Effector memory CD4-positive, alpha-beta T cell (primary cell): Measurements from ENCODE around the gene KCNMB2.

ENCODE experiments used
- DNase-seq, 3 donors: peaks; one replicate each; pipeline ENCODE4 v3.0.0-alpha.2; 2020
- H3K27ac ChIP-seq: 2 replicates; pipeline ENCODE4 v1.7.0; 2013; ENCODE audit warnings: mild to moderate bottlenecking, low read length, moderate library complexity; ENCODE audit not compliant: insufficient read depth, poor library complexity, severe bottlenecking
- H3K27me3 ChIP-seq: replicated peaks from 2 replicates; pipeline ENCODE4 v1.7.0; 2013; ENCODE audit warnings: mild to moderate bottlenecking, low read length; ENCODE audit not compliant: insufficient read depth, control insufficient read depth, poor library complexity, severe bottlenecking
- H3K36me3 ChIP-seq: 2 replicates; pipeline ENCODE4 v1.7.0; 2013; ENCODE audit warnings: mild to moderate bottlenecking, low read length, moderate library complexity; ENCODE audit not compliant: control insufficient read depth, insufficient read depth
- H3K4me1 ChIP-seq: 2 replicates; pipeline ENCODE4 v1.7.0; 2013; ENCODE audit warnings: low read length, mild to moderate bottlenecking; ENCODE audit not compliant: control insufficient read depth, insufficient read depth, poor library complexity, severe bottlenecking
- H3K4me3 ChIP-seq: 2 replicates; pipeline ENCODE4 v1.7.0; 2013; ENCODE audit warnings: low read length, low read depth, mild to moderate bottlenecking; ENCODE audit not compliant: insufficient read depth, poor library complexity, severe bottlenecking
- H3K9me3 ChIP-seq: 2 replicates; pipeline ENCODE4 v1.7.0; 2013; ENCODE audit warnings: mild to moderate bottlenecking, low read length, moderate library complexity; ENCODE audit not compliant: control insufficient read depth
- total RNA-seq, 3 donors: gene quantifications; one replicate each; lab custom pipeline; 2026; lab: John Stamatoyannopoulos, UW

Gene KCNMB2
- total RNA-seq = 0 reads per million in 3 donors

GRCh38 chr3:178536211-178537079 is at the start of gene KCNMB2:
KCNMB2 (plus strand) TSS chr3:178536436.
- H3K4me1 ChIP-seq = no peaks in the 10 kb centered on the region
- no peak within 1 kb of the TSS for H3K27ac ChIP-seq
- no peak for DNase-seq
- no peaks in the 10 kb centered on the region for H3K27me3 ChIP-seq
- H3K36me3 ChIP-seq = no peaks in the 10 kb centered on the region
- H3K4me3 ChIP-seq = no peak within 1 kb of the TSS
- no peaks in the 10 kb centered on the region for H3K9me3 ChIP-seq

DNA sequence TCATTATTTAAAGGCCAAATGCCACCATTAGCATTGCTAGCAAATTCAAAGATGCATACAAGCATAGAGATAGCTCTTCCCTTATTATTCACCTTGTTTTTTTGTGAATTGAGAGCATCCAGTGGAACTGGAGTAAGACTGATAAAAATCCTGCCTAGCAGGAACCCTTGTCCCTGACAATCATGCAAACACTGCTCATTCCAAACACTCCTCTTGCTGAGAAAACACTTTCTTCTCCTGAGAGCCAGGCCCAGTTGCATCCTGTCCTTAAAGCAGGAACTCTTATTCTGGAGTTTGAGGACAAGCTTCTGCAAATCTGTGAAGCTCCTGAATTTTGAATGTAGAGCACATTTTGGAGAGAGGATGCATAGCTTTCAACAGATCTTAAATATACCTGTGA is 49.3 kb upstream of the KCNMB2 start:
- Histone ChIP-seq H3K27ac (no peak overlapping the region), H3K9me3 (no peaks in the 10 kb centered on the region), H3K4me3 (no peak overlapping the region), H3K27me3 (no peaks in the 10 kb centered on the region), H3K4me1 (no peaks in the 10 kb centered on the region), H3K36me3 (no peaks in the 10 kb centered on the region)
- no peak for DNase-seq

DNA sequence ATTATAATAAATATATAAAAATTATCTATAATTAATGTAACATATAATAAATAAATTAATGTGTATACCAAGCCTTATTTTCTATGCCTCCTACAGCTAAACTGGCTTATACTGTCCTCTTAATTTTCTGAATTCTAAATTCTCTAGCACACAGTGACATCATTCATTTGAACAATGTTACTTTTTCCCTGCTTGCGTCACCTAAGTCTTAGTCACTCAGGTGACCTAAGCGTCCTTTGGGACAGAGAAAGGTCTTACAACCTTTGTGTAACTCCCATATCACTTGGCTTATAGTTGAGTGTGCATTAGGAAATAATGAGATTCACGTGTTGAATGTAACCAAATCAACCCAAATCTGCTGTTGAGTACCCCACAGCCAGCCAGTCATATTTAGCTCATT is 48.5 kb upstream of the KCNMB2 start:
- H3K9me3 ChIP-seq = no peaks in the 10 kb centered on the region
- H3K36me3 ChIP-seq = no peaks in the 10 kb centered on the region
- H3K27me3 ChIP-seq = no peaks in the 10 kb centered on the region
- no peak overlapping the region for H3K27ac ChIP-seq
- DNase-seq = no peak
- H3K4me1 ChIP-seq = no peaks in the 10 kb centered on the region
- no peak overlapping the region for H3K4me3 ChIP-seq

- no peaks in the 10 kb centered on the region for H3K9me3 ChIP-seq
- H3K27me3 ChIP-seq = no peaks in the 10 kb centered on the region
- no peak overlapping the region for H3K27ac ChIP-seq
- no peak overlapping the region for H3K4me3 ChIP-seq
- H3K36me3 ChIP-seq = no peaks in the 10 kb centered on the region
- DNase-seq = no peak
- H3K4me1 ChIP-seq = no peaks in the 10 kb centered on the region
Observed at GRCh38 chr3:178491751-178492150, 44.5 kb upstream of the KCNMB2 start.

DNA sequence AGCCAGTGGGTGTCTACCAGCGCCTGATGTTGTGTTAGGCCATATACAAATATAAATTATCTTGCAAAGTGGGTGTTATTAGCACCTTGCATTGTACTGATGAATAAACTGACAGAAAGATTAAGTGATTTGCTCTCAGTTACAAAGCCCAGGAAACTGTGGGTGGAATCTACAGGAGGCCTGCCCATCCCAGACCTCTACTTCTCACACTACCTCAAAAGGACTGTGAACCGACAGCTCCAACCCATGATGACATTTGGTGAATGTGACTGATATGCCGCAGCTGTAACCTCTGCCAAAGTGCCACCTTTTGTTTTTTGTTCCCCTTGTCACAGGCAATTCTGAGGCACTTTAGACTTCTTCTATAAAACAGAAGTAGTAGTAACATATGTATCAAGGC is 43.7 kb upstream of the KCNMB2 start:
- Histone ChIP-seq H3K27ac (no peak overlapping the region), H3K4me1 (no peaks in the 10 kb centered on the region), H3K9me3 (no peaks in the 10 kb centered on the region), H3K36me3 (no peaks in the 10 kb centered on the region), H3K4me3 (no peak overlapping the region), H3K27me3 (no peaks in the 10 kb centered on the region)
- no peak for DNase-seq

DNA sequence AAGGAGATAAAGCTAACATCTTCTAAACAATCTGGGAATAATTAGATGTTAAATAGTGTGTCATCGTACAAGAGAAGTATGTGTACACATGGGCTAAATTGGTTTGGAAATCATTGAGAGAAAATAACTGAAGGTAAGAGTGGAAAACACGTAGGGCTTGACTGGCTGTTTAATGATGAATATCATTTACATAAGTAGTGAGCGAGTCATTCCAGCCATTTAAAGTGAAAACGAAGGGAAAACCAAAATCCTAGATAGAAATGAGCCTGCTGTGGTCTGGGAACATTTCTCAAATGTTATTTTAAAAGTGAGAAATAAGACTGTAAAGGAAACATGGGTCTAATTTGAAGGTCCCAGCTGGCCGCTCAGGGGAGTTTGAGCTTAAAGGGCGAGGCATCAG is 41.9 kb upstream of the KCNMB2 start:
- Histone ChIP-seq H3K9me3 (no peaks in the 10 kb centered on the region), H3K4me1 (no peaks in the 10 kb centered on the region), H3K27ac (no peak overlapping the region), H3K36me3 (no peaks in the 10 kb centered on the region), H3K27me3 (no peaks in the 10 kb centered on the region), H3K4me3 (no peak overlapping the region)
- DNase-seq = no peak

- DNase-seq = no peak
- no peak overlapping the region for H3K27ac ChIP-seq
Observed at GRCh38 chr3:178496911-178497310, 39.3 kb upstream of the KCNMB2 start.

DNA sequence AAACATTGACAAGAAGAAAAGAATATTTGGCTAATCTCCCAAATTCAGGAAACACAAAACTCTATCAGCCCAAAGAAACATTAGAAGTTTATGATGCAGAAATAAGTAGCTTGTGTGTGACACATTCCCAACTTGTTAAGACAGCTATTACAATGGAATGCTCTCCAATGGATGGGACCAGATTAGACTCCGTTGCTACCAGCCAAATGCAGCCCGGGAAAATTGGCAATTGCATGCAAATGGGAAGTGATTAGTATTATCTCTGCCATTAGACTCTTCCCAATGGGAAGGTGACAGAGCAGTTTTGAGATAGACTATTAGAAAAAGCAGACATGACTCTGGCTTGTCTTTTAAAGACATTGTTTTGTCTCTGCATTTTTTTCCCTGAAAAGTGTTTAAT is 37.4 kb upstream of the KCNMB2 start:
- Histone ChIP-seq H3K4me3 (no peak overlapping the region), H3K27ac (no peak overlapping the region), H3K4me1 (no peaks in the 10 kb centered on the region), H3K27me3 (no peaks in the 10 kb centered on the region), H3K9me3 (no peaks in the 10 kb centered on the region), H3K36me3 (no peaks in the 10 kb centered on the region)
- no peak for DNase-seq

More at GRCh38 chr3:178496911-178497310, 39.3 kb upstream of the KCNMB2 start:
- H3K36me3 ChIP-seq = no peaks in the 10 kb centered on the region
- H3K27me3 ChIP-seq = no peaks in the 10 kb centered on the region
- no peaks in the 10 kb centered on the region for H3K9me3 ChIP-seq
- no peak overlapping the region for H3K4me3 ChIP-seq
- no peaks in the 10 kb centered on the region for H3K4me1 ChIP-seq

DNA sequence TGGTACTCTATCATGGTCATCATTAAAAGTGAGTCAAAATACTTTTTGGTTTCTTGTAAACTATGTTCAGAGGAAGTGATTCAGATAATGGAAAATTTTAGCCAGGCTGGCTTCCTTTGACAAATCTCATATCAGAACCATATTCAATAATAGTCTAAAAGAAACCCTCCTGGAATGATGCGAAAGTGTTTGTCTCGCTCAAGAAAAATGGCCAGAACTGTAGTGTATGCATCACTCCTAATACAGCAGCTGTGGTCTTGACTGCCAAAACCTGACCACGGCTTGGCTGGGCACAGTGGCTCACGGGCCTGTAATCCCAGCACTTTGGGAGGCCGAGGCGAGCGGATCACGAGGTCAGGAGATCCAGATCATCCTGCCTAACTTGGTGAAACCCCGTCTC is 35.6 kb upstream of the KCNMB2 start:
- no peaks in the 10 kb centered on the region for H3K27me3 ChIP-seq
- DNase-seq = no peak
- H3K27ac ChIP-seq = no peak overlapping the region
- H3K4me1 ChIP-seq = no peaks in the 10 kb centered on the region
- no peaks in the 10 kb centered on the region for H3K9me3 ChIP-seq
- no peaks in the 10 kb centered on the region for H3K36me3 ChIP-seq
- H3K4me3 ChIP-seq = no peak overlapping the region

GRCh38 chr3:178504128-178504527 is 32.1 kb upstream of the KCNMB2 start:
- Histone ChIP-seq H3K4me3 (no peak overlapping the region), H3K4me1 (no peaks in the 10 kb centered on the region), H3K27me3 (no peaks in the 10 kb centered on the region), H3K9me3 (no peaks in the 10 kb centered on the region), H3K27ac (no peak overlapping the region), H3K36me3 (no peaks in the 10 kb centered on the region)
- no peak for DNase-seq
